SKM-1 treated with dmso at 0.1 percent for 144 hours (cell line): Measurements from ENCODE around the gene CDK14.

Experiments
- DNase-seq: peaks from one replicate; lab custom pipeline; 2025; ENCODE audit not compliant: unreplicated experiment; lab: John Stamatoyannopoulos, UW

CDK14 gene

GRCh38 chr7:90988516-90988915, 392.4 kb downstream of the CDK14 start:
- no peak for DNase-seq

DNA sequence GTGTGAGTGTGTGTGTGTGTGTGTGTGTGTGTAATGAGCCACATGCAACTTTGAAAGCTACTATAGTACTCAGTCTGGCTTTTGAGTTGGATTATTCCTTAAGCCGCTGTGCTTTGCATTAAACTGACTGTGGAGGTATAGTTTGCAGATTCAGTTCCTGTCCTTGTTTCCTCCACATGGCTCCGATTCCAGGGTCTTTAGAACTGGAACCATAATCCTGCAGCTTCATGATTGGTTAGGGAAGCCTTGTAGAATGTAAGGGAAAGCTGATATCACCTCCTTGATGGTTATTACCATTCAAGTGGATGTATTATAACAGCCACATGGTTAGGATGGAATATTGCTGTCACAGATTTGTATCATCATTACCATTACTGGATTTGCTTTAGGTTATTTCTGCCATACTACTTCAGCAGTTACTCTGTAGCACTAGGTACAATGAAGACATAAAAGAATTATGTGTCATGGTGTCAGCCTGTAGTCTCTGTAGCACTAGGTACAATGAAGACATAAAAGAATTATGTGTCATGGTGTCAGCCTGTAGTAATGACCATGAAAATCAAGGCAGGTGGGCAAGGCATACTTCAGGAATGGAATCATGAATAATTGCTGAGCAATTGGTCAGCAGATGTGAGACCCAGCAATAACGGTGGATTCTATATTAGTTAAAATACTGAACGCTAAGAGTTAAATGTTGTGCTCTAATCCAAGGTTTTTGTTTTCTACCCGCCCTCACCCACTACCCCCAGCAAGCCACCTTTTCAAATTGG, 393.1 kb downstream of the CDK14 start:
- no peak for DNase-seq

- no peak for DNase-seq
Observed at GRCh38 chr7:90994121-90994520, 398.0 kb downstream of the CDK14 start.

DNA sequence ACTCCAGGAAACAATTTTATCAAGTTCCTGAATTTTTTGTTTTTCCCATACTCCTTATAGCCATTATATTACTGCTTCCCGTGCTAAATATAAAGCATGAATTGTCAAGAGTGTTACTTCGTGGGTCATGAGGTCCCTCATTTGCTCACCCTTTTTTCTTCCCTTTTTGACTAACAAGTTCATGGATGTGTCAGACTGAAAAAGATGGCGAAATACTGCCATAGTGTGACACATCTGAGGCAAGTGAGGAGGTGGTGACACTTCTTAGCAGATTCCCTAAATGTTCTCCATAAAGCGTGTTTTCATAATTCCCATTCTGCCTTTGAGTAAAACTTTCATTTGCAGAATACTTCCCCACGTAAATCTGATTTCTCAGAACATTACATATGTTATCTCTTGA, 398.5 kb downstream of the CDK14 start:
- peak; percentile 28 for DNase-seq

DNA sequence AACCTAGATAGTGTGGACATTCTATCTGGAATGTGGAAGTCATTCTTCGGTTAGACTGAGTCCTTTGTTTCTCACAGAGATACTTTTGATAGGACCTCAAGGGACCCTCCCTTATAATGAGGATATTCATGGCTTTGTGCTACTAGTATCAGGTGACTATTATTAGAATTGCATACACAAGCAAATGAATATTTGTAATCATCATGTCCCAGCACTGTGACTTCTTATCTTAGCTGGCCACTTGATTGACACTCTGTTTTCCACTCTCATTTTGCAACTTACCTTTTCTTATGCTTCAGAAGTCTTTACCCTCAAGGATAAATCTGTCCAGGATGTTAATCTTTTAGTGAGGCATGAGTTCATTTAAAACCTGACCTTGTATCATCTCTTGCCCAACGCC, 399.9 kb downstream of the CDK14 start:
- no peak for DNase-seq

DNA sequence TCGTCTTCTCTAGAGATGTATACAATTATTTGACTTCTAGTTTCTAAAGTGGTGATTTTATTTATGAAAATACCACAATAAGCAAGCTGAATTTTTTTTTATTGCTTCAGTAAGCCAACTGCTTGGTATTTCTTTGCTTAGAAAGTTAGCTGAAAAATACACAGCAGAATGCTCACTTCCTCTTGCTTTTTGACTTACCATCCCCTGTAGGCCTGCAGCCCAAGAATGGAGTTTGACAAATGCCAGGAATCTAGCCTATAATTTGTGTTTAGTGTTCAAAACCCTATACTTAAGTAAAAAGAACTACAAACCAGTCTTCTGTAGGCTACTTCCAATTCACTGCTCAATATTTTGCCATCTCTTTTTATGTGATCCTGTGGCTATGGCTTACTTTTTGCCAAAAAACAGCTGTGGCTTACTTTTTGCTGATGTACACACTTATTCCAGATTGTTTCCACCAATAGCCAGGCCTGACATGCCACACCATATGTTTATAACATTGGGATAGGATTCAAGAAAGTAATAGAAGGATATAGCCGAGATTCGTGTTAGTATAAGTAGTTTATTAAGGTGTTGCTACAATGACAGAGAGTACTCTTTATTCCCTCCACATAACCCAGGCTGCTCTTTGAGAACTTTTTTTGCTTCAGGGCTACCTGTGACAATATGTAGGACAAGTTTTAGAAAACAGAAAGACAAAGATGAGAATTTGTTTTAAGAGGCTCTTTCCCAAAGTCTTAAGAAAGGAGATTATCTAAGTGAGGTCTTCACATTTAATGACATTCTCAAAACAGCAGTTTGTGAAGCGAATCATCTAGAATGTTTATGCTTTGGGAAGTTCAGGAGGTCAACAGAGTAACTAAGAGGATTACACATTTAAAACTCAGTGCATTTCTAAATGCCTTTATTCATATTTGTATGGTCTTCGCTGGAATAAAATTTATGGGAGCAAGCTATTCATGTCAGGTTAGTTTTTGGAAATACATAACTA, 404.2 kb downstream of the CDK14 start:
- DNase-seq: no peak

DNA sequence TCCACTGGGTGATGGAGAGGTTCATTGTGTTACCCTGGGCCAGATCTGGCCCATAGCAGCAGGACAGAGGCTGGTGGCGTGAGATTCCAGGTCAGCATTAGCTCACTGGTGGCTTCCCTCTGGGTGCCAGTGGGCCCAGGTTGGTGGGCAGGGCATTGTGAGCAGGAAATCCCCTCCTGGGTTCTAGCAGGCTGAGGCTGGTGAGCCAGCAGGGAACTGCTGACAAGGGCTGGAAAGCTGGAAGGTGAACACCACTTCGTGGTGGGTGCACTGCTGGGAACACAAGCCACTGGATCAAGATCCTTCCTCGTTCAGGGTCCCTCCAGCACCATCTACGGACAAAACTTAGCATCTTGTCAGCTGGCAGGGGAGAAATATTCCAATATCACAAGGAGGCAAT, 408.9 kb downstream of the CDK14 start:
- DNase-seq: no peak

GRCh38 chr7:91005841-91006240, 409.7 kb downstream of the CDK14 start:
- DNase-seq: no peak

- DNase-seq: no peak
Observed at GRCh38 chr7:91007371-91007770, 411.2 kb downstream of the CDK14 start.

GRCh38 chr7:91013078-91013477, 417.0 kb downstream of the CDK14 start:
- no peak for DNase-seq

DNA sequence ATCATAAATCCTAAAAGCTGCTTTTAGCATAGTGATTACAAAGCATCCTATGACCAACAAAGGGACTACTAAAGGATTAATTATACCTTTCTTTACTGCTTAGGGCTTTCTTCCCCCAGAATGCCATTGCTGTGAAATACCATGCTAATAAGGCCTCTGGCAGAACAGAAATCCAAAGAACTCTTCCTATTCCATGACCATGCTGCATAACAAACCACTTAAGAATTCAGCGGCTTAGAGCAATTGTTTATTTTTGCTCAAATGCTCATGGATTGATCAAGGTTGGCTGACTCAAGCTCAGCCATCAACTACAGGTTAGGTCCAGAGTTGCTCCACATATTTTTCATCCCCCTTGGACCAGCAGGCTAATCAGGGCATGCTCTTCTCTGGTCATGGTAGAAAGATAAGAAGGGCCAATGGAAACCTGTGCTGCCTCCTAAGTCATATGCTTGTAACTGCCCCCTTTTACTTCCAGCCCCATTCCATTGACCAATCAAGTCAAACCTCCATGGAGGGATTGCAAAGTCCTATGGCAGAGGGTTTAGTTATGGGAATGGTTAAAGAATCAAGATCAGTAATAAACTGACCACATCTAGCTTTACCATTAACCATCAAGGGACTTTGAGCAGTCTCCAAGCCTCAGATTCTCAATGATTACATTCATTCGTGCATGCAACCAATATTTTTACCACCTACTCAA, 423.7 kb downstream of the CDK14 start:
- DNase-seq: no peak

- DNase-seq: no peak
Observed at GRCh38 chr7:91020636-91021385, 424.7 kb downstream of the CDK14 start.

DNA sequence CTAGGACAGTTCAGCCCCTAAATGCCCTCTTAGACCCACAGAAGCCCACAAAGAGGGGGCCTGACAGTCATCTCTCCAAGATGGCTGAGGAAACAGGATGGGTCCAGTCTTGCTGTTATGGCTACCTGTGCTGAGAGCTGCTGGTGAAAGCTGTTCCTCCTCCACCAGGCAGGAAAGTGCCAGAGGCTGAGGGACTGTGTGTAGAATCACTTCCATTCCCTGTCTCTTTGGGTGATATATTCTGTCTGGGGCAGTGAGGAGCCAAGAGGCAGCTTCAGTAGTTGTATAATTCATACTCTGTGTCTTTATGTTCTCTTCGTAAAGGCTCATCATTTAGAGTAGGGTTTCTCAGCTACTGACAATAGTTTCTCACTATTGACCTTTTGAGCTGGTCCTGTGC, 425.8 kb downstream of the CDK14 start:
- DNase-seq: no peak

DNA sequence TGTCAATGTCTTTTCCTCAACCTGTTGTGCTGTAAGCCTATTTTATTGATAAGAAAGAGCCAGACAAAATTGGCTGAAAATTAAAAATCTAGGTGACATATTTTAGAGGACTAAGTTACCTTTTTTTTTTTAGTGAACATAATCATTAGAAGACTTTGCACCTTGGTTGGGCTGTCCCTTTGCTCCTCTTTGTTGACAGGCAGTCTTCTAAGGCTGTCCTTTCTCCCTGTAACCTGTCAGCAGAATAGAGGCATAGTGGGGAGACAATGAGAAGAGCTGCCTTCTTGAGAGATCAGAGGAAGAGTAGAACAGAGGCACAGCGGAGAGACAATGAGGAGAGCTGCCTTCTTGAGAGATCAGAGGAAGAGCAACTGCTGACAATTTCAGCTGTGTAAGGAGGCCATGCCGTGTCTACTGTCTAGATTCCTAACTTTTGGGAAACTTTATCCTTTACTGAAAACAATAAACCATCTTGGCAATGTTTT, 429.8 kb downstream of the CDK14 start:
- no peak for DNase-seq

DNA sequence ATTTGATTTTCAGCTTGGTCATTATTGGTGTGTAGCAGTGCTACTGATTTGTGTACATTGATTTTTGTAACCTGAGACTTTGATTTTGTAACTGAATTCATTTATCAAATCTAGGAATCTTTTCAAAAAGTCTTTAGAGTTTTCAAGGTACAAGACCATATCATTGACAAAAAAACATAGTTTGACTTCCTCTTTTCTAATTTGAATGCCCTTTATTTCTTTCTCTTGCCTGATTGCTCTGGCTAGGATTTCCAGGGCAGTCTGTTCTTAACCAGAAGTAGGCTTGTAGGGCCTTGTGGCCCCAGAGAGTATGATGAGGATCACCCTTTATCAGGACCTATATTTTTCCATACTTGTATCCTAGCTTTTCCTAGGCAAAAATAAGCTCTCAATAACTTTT, 433.6 kb downstream of the CDK14 start:
- no peak for DNase-seq

GRCh38 chr7:91030680-91031380, 434.7 kb downstream of the CDK14 start:
- no peak for DNase-seq

DNA sequence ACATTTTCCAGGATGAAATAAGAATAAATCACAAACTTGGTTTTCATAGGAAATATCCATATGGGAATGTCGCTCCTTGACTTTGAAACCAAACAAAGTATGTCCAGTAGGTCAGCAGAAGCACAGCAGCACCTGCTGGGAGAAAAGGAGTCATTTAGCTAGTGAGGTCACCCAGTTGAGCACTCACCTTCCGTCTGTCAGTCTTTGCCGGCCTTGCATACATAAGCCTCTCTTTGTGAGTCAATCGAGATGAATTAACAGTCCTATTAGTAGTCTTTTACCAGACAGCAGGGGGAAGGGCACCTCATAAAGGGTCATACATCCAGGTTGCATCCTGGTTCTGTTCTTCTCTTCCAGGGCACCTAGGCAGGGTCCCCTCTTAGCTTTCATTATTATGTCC, 435.6 kb downstream of the CDK14 start:
- no peak for DNase-seq

DNA sequence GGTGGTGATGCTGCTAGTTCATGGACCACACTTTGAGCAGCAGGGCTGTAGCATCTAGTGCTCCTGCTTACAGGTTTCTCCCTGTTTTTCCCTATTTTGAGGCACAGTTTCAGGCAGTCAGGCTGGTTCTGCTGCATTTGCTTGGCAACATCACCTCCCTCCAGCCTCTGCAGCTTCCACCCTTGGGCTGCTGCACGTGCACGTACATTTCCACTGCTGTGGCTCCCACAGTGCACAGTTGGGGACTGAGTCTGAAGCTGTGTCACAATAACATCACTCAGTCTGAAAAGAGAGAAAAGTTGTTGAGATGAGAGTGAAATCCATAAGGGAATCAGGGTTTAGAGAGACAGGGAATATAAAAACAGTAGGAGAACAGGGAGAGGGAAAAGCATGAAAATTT, 437.5 kb downstream of the CDK14 start:
- no peak for DNase-seq

DNA sequence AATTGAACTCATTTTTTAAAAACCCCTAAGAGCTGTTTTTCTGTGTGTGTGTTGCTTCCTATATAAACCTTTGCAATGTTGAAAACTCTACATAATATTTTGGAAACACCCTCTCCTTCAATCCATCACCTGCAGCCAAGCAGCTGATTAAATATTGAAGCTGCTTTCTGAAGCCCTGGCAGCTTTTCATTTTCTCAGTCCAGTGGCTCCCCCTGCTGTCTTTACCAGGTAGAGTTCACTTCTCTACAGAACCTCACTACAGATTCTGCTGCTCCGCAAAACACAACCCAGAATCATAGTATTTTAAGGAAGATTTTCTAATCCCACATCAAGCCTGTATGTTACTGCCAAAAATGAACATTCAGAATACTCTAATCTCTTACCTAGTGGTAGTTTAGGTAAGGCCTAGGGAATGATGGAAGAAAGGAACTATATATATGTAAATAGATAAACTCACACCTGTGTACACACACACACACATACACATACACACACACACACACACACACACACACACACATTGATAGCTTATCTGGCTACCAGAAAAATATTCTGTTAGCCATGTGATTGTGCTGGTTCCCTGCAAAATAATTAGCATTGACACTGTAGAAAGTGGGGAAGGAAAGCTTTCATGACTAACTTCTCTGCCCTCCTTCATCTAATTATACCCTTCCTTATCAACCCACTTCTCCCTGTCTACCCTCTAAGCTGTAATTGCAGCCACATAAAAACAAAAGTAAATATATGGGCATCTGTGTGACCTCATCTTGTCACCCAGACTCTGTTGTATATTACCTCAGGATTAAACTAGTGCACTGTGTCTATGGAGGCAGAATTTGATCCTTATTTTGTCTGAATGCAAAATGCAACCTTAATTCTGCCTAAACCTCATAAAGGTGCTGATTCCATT, 438.6 kb downstream of the CDK14 start:
- DNase-seq: peak; percentile 4
